ENCODE results near the gene ELP4.
"Not testable (repeated sequence)": the region's sequence is repeated elsewhere in the genome, so short reads cannot be mapped to it uniquely, and the experiment has no call there.

Gene ELP4, protein sequence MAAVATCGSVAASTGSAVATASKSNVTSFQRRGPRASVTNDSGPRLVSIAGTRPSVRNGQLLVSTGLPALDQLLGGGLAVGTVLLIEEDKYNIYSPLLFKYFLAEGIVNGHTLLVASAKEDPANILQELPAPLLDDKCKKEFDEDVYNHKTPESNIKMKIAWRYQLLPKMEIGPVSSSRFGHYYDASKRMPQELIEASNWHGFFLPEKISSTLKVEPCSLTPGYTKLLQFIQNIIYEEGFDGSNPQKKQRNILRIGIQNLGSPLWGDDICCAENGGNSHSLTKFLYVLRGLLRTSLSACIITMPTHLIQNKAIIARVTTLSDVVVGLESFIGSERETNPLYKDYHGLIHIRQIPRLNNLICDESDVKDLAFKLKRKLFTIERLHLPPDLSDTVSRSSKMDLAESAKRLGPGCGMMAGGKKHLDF

DNA sequence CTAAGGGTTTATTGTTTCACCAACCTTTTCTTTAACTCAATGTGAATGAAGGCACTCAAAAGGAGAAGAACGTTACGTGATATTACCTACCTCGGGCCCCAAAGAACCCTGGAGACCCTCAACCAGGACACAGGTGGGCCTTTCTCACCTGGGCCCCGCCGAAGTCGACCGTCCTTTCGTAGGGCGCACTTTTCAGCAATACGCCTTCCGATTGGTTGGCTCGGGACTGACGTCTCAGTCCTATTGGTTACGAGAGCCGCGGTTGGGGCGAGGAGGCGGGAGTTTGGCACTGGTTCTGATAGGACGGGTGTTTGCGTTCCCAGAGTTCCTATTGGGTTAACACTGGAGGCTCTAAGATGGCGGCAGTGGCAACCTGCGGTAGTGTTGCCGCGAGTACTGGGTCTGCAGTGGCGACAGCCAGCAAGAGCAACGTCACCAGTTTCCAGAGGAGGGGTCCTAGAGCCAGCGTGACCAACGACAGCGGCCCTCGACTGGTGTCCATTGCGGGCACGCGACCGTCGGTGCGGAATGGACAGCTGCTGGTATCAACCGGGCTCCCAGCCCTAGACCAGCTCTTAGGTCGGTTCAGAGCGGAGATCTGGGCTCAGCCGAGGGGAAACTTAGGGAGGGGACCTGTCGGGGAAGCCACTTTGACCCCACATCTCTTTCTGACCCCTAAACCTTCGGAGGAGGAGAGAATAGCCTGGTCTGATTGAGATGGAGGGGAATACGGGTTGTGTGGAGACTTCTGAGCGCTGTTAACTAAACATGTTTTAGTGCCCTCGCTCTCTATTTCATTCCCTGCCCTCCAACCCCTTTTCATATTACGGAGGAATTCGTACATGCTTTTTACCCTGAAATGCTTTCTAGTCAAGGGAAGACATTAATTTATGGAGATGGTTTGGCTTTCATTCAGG is at the start of gene ELP4, which contains the start of gene IMMP1L:
Gene ELP4, plus strand, starts transcription at position 339 of the 917 bp plus-strand sequence. Its CDS starts 18 bp downstream, at position 357.
Gene IMMP1L, minus strand, starts transcription at position 194 of the 917 bp plus-strand sequence. CDS start 46,346 bp downstream, outside the sequence.
- DNase-seq = peak; percentile 96

DNA sequence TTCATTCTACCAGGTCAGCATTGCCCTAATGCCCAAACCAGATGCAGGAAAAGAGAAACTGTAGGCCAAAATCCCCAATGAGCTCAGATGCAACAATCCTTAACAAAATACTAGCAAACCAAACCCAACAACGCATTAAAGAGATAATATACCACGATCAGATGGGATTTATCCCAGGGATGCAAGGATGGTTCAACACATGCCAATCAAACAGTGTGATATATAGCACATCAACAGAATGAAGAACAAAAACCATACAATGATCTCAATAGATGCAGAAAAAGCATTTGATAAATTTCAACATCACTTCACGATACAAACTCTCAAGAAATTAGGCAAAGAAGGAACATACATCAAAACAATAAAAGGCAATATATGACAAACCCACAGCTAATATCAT is 45.1 kb upstream of the ELP4 start:
- DNase-seq = no peak

DNA sequence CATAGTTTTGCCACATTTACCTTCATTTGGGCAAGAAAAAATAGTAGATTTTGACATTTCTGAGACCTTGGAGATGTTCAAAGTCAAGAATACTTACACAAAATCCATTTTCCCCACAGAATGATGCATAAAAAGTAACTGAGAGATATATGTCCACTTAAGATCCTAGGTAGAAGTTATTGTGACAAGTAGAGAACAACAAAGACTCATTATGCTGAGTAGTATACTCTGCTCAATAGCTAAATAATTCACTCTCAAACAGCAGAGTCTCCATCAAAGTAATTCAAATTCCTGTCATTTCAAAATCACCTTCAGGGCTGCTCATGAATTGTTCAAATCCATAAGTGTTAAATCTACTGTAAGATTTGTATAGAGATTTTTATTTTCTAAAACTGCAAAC is 35.5 kb upstream of the ELP4 start:
- DNase-seq = no peak

DNA sequence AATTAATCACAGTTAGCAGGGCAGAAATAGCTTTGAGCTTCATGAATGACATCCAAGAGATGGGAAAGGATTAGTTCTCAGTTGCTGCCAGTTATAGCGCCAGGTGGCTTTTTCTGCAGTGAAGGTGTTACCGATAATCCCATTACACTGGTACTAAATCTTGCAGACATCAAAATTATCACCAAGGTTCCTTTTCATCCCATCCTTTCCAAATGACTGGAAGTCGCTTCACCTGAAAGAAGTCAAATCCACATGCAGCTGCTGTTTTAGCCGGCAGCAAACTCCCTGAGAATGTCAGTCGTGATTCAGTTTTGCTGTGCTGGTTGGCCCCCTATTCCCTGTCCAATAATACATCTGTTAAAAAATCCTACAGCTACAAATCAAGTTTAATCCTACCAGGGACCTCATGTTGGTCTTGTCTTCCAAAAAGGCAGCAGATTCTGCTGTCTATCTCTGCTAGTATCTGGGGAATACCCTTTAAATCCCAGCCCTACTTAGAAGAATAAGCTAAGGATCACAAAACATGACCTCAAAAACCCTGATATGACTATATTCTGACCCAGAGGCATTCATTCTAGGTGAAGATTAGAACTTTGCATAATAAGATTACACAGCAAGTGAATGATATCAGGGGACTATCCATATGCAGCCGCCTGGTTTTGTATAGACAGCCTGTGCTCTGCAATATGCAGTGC is 31.9 kb upstream of the ELP4 start:
- DNase-seq = no peak

DNA sequence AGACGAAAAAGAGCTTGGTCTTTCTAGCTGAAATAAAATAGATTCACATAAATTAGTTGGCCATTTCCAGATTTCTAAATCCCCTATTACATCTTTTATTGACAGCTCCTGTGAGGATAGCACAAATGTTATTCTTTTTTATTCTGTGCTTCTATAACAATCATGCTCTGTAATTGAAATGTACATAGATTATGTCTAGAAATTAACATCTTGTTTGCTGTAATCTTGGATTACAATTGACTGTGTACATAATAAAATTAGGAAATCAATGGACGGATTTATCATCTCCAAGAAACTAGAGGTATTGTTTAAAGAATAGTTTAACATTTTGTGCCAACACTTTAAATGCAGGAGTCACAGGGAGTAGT is 31.4 kb upstream of the ELP4 start:
- no peak for DNase-seq

DNA sequence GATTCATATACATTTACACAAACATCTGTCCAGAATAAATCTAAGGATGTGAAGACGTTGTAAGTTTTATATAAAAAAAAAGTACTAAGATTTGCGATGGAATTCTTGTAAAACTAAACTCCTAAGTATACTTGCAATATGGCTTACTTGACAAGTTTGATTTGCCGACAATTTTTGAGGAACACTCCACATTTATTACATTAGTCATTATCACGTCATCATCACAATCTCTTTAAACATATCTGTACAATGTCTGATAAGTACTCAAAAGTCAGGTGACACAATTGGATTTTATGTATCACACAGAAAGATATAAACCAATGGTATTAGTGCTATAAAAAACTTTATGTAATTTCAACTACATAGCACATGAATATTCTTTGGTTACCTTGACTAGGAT is 30.5 kb upstream of the ELP4 start:
- DNase-seq = no peak

DNA sequence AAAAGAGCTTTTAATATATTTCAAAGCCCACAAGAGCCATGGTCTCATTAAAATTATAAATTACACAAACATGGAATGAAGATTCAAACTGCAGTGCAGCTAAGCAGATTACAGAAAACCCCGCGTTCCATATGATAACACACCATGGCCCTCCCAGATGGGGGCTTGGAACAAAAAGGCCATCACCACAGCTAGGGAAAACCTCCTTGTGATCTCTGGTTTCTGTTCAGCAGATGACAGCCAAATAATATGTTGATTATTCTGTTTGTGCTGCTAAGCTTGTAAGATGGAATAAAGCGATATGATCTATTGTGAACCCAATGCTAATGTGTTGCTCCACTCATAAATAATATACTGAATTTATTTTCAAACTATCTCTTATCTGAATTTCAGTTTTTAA is 28.6 kb upstream of the ELP4 start:
- DNase-seq = no peak

DNA sequence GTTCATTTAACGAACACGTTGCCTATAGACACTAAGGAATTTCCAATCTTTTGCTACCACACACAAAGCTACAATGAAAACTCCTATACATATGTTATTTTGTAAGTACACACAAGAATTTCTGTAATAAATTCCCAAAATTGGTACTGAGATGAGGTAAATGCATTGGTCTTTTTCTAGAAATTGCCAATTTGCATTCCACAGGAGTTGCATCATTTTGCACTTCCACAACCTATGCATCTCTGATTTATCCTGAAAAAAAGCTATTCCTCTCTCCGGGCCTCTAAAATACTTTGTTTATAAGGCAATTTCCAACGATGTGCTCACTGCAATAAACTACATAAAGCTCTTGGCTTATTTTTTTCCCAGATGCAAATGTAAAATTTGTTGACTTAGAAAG is 25.1 kb upstream of the ELP4 start:
- DNase-seq = no peak

DNA sequence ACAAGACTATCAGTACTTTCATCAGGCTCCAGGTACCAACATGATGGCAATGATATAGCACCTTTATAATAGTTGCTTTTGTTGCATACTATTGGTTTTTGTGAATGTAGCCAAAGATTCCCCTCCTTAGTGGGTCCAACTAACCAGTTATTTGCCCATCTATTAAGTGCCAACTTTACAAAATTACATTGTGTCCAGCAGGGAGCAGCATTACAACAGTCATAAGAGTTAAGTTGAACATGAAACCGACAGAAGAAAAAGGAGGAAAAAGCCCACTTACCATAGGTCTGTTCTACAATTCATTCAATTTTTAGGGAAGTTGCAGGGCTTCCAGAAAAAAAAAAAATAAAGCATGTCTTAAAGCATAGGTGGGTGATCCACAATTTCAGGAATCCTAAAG is 21.7 kb upstream of the ELP4 start:
- DNase-seq = no peak

DNA sequence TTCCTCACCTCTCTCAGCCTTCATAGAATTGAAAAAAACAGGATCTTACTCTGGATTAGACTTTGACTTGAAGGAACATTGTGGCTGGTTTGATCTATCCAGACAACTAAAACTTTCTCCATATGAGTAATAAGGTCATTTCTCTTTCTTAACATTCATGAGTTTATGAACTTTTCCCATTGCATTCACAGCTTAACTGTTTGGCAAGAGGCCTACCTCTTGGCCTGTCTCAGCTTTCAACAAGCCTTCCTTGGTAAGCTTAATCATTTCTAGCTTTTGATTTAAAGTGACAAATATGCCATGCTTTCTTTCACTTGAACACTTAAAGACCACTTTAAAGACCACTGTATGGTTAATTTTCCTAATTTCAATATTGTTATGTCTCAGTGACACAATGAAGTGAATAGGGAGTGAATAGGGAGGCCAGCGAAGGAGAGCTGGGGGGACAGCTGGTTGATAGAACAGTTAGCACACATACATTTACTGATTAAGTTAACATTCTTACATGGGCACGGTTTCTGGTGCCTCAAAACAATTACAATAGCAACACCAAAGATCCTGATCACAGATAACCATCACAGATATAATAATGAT is 17.1 kb upstream of the ELP4 start:
- no peak for DNase-seq

DNA sequence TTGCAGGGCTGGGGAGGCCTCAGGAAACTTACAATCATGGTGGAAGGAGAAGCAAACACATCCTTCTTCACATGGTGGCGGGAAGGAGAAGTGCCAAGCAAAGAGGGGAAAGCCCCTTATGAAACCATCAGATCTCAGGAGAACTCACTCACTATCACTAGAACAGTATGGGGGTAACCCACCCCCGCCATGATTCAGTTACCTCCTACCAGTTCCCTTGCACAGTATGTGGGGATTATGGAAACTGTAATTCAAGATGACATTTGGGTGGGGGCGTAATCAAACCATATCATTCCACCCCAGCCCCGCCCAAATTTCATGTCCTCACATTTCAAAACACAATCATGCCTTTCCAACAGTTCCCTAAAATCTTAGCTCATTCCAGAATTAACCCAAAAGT is 16.3 kb upstream of the ELP4 start:
- no peak for DNase-seq

DNA sequence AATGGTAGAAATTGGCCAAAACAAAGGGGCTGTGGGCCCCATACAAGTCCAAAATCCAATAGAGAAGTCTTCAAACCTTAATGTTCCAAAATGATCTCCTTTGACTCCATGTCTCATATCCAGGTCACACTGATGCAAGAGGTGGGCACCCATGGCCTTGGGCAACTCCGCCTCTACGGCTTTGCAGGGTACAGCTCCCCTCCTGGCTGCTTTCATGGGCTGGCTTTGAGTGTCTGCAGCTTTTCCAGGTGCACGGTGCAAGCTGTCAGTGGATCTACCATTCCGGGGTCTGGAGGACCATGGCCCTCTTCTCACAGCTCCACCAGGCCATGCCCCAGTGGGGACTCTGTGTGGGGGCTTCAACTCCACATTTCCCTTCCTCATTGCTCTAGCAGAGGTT is 15.8 kb upstream of the ELP4 start:
- DNase-seq = not testable (repeated sequence)

DNA sequence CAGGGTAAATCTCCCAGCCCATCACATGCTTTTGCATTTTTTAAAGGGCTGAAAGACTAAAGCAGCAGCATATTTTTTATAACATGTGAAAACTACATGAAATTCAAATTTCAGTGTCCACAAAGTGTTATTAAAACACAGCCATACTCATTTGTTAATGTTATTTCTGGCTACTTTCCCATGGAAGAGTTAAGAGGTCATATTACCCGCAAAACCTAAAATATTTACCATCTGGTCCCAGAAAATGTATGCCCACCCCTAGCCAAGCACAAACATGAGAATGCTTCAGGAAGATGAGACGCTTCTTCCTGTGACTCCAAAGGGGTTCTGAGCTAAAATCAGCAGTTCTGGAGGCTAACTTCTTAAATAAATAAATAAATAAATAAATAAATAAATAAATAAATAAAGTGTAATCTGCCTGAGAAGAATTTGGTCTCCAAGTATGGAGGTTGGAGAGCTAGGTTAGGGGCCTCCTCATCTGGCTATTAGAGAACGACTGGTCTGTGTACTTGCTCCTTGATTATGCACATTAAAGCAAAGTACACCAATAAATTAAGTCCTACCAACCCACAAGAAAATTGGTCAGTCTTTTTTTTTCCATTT is 9.9 kb upstream of the ELP4 start:
- no peak for DNase-seq

DNA sequence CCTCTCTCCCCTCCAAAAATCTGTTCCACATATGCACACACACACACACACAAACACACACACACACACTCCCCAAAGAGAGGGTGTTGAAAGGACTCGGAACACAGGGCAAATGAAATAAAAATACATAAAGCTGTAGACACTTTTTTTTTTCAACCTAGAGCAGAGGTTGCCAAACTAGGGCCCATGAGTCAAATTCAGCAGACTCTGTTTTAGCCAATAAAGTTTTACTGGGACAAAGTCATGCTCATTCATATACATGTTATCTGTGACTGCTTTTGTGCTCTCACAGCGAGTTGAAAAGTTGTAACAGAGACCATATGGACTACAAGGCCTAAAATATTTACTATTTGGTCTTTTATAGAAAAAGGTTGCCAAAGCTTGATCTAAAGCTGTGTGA is 9.0 kb upstream of the ELP4 start:
- DNase-seq = no peak

DNA sequence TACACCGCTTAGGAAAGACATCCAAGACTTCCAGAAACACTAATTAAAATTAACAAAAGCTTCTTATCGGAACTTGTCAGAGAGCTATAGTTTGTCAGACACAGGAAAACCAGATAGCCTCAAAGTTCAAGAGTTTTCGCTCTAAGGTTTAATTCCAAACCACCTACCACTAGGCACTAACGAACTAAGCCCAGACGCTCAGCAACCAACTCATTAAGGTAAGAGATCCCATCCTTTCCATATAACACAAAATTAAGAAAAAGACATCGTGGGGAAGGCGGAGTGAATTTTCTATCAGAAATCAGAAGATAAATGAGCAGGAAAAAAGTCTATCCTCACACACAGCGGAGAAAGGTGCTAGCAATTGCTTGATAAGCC is 527 bp upstream of the ELP4 start:
- no peak for DNase-seq

DNA sequence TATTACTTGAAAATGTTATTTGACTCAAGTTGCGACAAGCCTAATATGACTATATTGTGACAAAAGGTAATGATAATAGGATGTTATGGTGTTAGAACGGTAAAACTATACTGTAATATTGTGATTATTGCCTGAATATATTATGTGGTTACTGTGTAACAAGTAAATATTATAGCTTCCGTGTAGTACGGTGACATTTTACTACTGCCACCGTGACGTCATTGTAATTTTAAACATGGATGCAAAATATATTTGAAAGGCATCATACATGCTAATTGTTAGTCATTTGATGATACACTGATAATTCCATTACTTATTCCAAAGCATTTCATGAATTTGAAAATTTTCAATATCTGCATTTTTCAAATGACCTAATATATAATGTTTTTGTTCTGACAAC is 2.5 kb downstream of the ELP4 start:
- DNase-seq = no peak

DNA sequence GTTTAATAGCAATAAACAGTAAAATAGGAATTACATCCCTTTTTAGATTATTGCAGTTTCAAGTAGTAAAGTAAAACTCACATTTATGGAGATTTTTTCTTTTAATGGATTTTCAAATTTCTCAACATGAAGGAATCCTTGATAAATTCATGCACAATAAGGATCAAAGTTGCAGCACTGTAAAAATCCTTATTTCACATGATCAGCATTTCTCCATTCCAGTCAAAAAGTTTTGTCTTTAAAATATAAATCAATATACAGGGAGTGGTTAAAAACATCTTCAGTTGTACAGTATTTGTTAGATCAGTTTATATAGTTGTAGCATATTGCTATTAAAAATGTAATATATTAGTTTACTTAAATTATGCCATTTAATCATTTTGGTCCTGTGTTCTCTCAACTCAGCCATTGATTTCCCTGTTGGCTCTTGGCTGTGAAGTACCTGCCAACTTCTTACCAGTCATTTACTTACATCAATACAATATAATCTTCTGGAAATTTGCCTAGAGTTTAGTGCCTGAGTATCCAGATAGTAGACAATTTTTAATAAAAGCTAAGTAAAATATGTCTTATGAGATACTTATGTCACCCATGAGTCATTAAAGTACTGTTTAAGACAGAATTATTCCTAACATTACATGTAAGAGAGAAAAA is 12.1 kb downstream of the ELP4 start:
- DNase-seq = no peak

DNA sequence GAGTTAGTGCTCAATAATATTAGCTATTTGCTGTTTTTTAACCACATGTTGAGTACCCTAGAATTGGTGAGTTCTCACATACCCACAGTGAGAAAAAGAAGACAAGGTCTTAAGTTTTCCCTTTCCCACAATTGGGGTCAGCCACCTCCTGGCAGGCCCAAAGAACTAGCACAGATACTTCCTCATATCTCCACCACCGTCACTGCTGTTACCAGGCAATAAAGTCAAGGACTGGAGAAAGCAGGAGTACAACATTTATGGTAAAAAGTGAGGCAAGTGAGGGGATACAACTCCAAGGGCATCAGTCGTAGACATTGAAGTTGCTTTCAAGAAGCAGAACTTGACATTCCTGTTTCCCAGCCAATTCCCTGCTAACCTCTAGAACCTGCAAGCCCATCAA is 19.6 kb downstream of the ELP4 start:
- no peak for DNase-seq

DNA sequence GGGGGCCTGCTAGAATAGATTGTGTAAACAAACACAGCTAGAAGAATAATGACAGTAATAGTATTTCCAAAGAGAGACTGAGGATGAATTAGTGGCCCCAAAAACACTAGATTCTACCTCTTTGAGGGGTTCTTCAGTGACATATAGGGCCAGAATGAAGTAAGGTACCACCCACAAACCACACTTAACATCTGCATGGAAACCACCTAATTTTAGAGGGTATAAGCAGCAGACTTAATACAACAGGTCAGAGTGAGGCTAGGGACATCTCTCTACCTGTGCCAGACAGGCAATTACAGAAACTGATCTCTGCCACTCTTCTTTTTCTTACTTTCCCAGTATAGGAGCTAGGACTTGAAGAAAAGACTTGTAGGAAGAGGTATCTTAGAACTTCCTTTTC is 20.1 kb downstream of the ELP4 start:
- no peak for DNase-seq

DNA sequence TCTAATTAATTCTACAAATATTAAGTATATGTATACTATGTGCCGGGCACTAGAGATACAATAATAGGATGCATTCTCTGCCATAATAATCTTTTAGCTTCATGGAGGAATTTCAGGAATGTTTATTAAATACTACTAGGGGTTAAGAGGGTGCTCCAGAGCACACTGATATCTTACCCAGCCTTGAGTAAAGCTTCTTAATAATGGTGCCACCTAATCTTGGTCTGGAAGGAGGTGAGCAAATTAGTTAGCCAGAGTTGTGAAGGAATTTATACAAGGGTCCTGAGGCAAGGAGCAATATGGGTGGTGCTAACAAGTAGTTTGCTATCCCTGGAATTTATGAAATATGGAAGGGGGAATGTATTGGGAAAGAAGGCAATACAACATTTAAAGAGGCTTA is 21.7 kb downstream of the ELP4 start:
- no peak for DNase-seq

DNA sequence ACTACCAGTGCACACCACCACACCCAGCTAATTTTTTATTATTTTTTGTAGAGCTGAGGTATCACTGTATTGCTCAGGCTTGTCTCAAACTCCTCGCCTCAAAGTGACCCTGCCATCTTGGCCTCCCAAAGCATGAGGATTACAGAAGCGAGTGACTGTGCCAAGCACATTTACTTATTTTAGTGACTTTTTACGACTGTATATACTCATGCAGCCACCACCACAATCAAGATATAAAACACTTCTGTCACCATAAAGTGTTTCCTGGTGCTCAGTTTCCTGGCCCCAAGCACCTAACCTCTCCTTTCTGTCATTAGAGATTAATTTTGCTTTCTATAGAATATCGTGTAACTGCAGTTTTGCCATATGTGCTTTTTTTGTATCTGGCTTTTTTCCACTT is 25.9 kb downstream of the ELP4 start:
- DNase-seq = no peak

DNA sequence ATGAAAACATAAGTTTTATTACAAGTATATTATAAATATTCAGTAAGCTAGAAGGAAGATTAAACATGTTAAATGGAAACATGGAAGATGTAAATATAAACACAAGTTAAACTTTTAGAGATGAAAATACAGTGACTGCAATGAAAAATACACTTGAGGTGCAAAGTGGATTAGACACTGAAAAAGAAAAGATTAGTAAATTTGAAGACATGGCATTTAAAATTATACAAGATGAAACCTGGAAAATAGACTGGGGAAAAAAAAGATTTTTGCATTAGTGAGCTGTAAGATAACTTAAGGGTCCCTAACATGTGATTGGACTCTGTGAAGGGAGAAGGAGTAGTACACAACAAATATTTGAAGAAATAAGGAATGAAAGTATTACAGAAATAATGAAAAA is 33.3 kb downstream of the ELP4 start:
- no peak for DNase-seq

Measured in NCI-H1417 treated with DMSO at 0.1 percent for 48 hours (cell line).